ENCODE measurements around the gene RGS13. TPM values are rescaled to one million over a fixed set of nuclear protein-coding genes. Genes with fewer than 3 reads are reported as not detected.

RGS13 gene
- total and polyA plus RNA-seq, 7 donors: 0.03 to 0.25 (median 0.11) TPM; not detected in 2

GRCh38 chr1:192604979-192605620 lies 30.8 kb upstream of the RGS13 start:
- H3K4me3 ChIP-seq: no peak overlapping the region
- no peaks in the 10 kb centered on the region for H3K4me1 ChIP-seq
- no peaks in the 10 kb centered on the region for H3K36me3 ChIP-seq (ENCODE audit: insufficient read depth in 1 of 2, low read depth in 1 of 2)
- no peaks in the 10 kb centered on the region for H3K9me3 ChIP-seq
- 31 to 65% (median 44%) methylated on average over 3 of the region's 3 CpGs for WGBS, 3 donors
- H3K27ac ChIP-seq: no peak overlapping the region
- DNase-seq (no peak), ATAC-seq (no peak)
- intact Hi-C loops (cut with DNase I): loop anchor here in 1 of 2 donors (10.0 kb wide), 1 partner anchor 130 kb away; no protein-coding TSS in a partner anchor
- no peaks in the 10 kb centered on the region for H3K27me3 ChIP-seq (ENCODE audit: insufficient read depth in 3 of 3, low read length in 2 of 3)
- no peak for TF ChIP-seq CTCF (IDR thresholded peaks at IDR 0.05)

DNA sequence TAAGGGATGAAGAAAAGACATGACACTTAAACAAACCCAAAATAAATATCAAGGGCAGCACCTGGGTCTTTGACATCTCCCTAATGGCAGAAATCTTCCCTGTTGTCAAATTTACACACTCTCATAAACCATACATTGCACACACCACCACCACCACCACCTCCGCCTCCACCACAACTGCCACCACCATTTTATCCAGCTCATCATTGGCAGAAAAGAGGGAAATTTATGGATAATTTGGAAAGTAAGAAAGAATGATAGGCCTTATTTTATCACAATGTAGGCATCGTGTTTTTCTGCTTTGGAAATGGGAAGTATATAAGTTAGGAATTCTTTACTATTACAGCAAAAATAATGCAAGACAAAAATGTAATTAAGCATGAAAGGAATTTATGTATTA lies 27.3 kb upstream of the RGS13 start:
- Histone ChIP-seq H3K27me3 (ENCODE audit: insufficient read depth in 3 of 3, low read length in 2 of 3) (no peaks in the 10 kb centered on the region), H3K9me3 (no peaks in the 10 kb centered on the region), H3K4me1 (no peaks in the 10 kb centered on the region), H3K36me3 (ENCODE audit: insufficient read depth in 1 of 2, low read depth in 1 of 2) (no peaks in the 10 kb centered on the region), H3K27ac (no peak overlapping the region), H3K4me3 (no peak overlapping the region)
- WGBS, 3 donors: 74 to 92% (median 77%) methylated on average over 2 of the region's 2 CpGs
- ATAC-seq: no peak
- intact Hi-C loops (cut with DNase I): loop anchor here (2.0 to 10.0 kb wide), 2 partner anchors 132 to 134 kb away; no protein-coding TSS in a partner anchor
- no peak for DNase-seq
- TF ChIP-seq CTCF (IDR thresholded peaks at IDR 0.05): no peak

- no peak for TF ChIP-seq CTCF (IDR thresholded peaks at IDR 0.05)
- intact Hi-C loops (cut with DNase I): loop anchor here (2.0 to 10.0 kb wide), 2 partner anchors 133 to 135 kb away; no protein-coding TSS in a partner anchor
- Histone ChIP-seq H3K27ac (no peak overlapping the region), H3K9me3 (no peaks in the 10 kb centered on the region), H3K27me3 (ENCODE audit: insufficient read depth in 3 of 3, low read length in 2 of 3) (no peaks in the 10 kb centered on the region), H3K36me3 (ENCODE audit: insufficient read depth in 1 of 2, low read depth in 1 of 2) (no peaks in the 10 kb centered on the region), H3K4me3 (no peak overlapping the region), H3K4me1 (no peaks in the 10 kb centered on the region)
- ATAC-seq: peak in 3 of 4 donors; percentile 40 to 57 (median 53)
- WGBS, 3 donors: 48 to 64% (median 50%) methylated on average over 12 of the region's 12 CpGs
- DNase-seq: peak; percentile 23 to 65
These were observed 26.6 kb upstream of the RGS13 start for GRCh38 chr1:192609110-192610079.

DNA sequence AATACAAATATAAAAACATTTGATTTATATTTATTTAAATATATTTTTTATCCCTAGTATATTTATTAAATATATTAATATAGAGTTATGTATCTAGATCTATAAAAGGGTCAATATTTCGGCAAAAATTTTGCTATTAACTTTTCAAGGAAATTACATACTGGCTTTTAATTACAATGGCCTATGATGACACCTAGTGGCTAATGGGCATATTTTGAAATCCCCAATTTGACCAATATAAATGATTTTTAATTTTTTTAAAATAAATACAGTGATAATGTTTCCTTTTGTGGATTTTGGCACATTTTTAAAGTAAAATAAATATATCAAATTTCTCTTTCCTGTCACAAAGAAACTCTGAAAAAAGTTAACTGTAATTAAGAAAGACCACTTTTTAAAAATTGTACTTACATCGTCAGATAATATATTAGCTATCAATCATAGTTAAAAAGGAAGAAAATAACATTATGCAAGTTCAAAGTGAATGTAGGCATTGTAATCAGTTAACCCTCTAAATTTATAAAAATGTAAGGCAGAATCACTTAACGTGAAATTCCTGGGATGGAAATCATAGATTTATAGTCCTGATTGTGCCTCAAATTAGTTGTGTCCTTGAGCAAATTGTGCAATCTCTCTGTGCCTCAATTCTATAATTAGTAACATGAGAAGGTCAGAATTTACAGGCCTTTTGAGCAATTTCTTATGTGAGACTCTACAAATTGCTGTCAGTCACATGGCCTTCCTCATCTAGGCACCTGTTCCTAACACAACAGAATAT lies 25.6 kb upstream of the RGS13 start:
- H3K4me3 ChIP-seq: no peak overlapping the region
- no peak overlapping the region for H3K27ac ChIP-seq
- intact Hi-C loops (cut with DNase I): no loop called here
- H3K27me3 ChIP-seq (ENCODE audit: insufficient read depth in 3 of 3, low read length in 2 of 3): no peaks in the 10 kb centered on the region
- no peaks in the 10 kb centered on the region for H3K4me1 ChIP-seq
- TF ChIP-seq CTCF (IDR thresholded peaks at IDR 0.05): peak; percentile 52
- WGBS, 3 donors: 56 to 66% (median 60%) methylated on average over 3 of the region's 3 CpGs
- H3K9me3 ChIP-seq: no peaks in the 10 kb centered on the region
- no peak for ATAC-seq
- DNase-seq: no peak
- no peaks in the 10 kb centered on the region for H3K36me3 ChIP-seq (ENCODE audit: insufficient read depth in 1 of 2, low read depth in 1 of 2)
